ENCODE data around the gene KCNAB3. TPM values are rescaled to one million over a fixed set of nuclear protein-coding genes. Genes with fewer than 3 reads are reported as not detected.

KCNAB3 gene
- total and polyA plus RNA-seq, 9 of the 15 experiments (the other 6 are each of a cell fraction or from before 2014, with no cell fraction given): 0.03 to 2.5 (median 1.1) TPM

DNA sequence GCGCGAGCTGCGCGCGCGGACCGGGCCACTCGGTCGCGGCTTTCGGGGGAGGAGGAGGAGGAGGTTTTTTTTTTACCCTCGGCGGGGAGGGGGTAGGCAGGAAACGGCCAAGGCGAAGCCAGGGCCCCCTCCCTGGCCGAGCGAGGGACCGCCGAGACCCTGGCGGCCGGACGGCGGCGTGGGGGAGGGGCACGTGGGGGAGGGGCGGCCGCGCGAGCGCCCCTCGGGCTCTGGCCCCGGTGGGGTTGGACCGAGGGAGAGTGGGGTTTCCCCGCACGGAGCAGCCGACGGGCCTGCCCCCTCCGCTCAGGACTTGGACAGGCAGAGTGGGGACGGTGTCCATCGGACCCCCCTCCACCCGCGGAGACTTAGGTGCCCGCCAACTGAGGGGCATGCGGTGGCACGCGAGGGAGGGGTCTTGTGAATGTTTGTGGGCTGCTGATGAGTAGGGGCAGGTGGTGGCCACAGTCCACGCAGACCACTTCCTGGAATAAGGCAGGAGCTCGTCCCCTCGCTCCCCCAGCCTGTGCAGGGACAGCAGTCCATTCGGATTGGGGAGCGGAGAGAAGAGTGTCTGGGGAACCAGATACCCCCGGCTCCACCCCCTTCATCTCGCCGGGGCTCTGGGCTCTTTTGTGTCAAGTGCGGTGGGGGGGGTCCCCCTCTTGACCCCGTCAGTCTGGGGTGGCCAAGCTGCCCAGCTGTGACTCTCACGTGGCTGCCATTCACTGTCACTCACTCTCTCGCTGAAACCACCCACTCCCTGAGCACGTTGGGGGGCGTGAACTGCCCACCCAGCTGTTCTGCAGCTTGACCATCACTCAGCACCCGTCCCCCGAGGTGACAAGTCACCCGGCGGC lies 44.1 kb downstream of the KCNAB3 start (continued):
- no peak for TF ChIP-seq WHSC1 (IDR thresholded peaks at IDR 0.05; ENCODE audit: low read length)
- no peak for TF ChIP-seq CREBBP (IDR thresholded peaks at IDR 0.05; ENCODE audit: low read depth, low read length)
- TF ChIP-seq, protein P1, sequence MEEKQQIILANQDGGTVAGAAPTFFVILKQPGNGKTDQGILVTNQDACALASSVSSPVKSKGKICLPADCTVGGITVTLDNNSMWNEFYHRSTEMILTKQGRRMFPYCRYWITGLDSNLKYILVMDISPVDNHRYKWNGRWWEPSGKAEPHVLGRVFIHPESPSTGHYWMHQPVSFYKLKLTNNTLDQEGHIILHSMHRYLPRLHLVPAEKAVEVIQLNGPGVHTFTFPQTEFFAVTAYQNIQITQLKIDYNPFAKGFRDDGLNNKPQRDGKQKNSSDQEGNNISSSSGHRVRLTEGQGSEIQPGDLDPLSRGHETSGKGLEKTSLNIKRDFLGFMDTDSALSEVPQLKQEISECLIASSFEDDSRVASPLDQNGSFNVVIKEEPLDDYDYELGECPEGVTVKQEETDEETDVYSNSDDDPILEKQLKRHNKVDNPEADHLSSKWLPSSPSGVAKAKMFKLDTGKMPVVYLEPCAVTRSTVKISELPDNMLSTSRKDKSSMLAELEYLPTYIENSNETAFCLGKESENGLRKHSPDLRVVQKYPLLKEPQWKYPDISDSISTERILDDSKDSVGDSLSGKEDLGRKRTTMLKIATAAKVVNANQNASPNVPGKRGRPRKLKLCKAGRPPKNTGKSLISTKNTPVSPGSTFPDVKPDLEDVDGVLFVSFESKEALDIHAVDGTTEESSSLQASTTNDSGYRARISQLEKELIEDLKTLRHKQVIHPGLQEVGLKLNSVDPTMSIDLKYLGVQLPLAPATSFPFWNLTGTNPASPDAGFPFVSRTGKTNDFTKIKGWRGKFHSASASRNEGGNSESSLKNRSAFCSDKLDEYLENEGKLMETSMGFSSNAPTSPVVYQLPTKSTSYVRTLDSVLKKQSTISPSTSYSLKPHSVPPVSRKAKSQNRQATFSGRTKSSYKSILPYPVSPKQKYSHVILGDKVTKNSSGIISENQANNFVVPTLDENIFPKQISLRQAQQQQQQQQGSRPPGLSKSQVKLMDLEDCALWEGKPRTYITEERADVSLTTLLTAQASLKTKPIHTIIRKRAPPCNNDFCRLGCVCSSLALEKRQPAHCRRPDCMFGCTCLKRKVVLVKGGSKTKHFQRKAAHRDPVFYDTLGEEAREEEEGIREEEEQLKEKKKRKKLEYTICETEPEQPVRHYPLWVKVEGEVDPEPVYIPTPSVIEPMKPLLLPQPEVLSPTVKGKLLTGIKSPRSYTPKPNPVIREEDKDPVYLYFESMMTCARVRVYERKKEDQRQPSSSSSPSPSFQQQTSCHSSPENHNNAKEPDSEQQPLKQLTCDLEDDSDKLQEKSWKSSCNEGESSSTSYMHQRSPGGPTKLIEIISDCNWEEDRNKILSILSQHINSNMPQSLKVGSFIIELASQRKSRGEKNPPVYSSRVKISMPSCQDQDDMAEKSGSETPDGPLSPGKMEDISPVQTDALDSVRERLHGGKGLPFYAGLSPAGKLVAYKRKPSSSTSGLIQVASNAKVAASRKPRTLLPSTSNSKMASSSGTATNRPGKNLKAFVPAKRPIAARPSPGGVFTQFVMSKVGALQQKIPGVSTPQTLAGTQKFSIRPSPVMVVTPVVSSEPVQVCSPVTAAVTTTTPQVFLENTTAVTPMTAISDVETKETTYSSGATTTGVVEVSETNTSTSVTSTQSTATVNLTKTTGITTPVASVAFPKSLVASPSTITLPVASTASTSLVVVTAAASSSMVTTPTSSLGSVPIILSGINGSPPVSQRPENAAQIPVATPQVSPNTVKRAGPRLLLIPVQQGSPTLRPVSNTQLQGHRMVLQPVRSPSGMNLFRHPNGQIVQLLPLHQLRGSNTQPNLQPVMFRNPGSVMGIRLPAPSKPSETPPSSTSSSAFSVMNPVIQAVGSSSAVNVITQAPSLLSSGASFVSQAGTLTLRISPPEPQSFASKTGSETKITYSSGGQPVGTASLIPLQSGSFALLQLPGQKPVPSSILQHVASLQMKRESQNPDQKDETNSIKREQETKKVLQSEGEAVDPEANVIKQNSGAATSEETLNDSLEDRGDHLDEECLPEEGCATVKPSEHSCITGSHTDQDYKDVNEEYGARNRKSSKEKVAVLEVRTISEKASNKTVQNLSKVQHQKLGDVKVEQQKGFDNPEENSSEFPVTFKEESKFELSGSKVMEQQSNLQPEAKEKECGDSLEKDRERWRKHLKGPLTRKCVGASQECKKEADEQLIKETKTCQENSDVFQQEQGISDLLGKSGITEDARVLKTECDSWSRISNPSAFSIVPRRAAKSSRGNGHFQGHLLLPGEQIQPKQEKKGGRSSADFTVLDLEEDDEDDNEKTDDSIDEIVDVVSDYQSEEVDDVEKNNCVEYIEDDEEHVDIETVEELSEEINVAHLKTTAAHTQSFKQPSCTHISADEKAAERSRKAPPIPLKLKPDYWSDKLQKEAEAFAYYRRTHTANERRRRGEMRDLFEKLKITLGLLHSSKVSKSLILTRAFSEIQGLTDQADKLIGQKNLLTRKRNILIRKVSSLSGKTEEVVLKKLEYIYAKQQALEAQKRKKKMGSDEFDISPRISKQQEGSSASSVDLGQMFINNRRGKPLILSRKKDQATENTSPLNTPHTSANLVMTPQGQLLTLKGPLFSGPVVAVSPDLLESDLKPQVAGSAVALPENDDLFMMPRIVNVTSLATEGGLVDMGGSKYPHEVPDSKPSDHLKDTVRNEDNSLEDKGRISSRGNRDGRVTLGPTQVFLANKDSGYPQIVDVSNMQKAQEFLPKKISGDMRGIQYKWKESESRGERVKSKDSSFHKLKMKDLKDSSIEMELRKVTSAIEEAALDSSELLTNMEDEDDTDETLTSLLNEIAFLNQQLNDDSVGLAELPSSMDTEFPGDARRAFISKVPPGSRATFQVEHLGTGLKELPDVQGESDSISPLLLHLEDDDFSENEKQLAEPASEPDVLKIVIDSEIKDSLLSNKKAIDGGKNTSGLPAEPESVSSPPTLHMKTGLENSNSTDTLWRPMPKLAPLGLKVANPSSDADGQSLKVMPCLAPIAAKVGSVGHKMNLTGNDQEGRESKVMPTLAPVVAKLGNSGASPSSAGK (IDR thresholded peaks at IDR 0.05): no peak
- TF ChIP-seq, protein P2, sequence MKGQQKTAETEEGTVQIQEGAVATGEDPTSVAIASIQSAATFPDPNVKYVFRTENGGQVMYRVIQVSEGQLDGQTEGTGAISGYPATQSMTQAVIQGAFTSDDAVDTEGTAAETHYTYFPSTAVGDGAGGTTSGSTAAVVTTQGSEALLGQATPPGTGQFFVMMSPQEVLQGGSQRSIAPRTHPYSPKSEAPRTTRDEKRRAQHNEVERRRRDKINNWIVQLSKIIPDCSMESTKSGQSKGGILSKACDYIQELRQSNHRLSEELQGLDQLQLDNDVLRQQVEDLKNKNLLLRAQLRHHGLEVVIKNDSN (CRISPR knock-in tag; IDR thresholded peaks at IDR 0.05): 0 out of 2 replicates have a peak, but pooled peaks have one; percentile 12
- TF ChIP-seq, protein P3, sequence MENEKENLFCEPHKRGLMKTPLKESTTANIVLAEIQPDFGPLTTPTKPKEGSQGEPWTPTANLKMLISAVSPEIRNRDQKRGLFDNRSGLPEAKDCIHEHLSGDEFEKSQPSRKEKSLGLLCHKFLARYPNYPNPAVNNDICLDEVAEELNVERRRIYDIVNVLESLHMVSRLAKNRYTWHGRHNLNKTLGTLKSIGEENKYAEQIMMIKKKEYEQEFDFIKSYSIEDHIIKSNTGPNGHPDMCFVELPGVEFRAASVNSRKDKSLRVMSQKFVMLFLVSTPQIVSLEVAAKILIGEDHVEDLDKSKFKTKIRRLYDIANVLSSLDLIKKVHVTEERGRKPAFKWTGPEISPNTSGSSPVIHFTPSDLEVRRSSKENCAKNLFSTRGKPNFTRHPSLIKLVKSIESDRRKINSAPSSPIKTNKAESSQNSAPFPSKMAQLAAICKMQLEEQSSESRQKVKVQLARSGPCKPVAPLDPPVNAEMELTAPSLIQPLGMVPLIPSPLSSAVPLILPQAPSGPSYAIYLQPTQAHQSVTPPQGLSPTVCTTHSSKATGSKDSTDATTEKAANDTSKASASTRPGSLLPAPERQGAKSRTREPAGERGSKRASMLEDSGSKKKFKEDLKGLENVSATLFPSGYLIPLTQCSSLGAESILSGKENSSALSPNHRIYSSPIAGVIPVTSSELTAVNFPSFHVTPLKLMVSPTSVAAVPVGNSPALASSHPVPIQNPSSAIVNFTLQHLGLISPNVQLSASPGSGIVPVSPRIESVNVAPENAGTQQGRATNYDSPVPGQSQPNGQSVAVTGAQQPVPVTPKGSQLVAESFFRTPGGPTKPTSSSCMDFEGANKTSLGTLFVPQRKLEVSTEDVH (IDR thresholded peaks at IDR 0.05; ENCODE audit: low read depth, partially characterized antibody): no peak
- TF ChIP-seq MCM3 (IDR thresholded peaks at IDR 0.05): no peak
- TF ChIP-seq KDM5B (IDR thresholded peaks at IDR 0.05; ENCODE audit: insufficient replicate concordance, low read depth, low read length): no peak
- no peak for TF ChIP-seq POLR3G (IDR thresholded peaks at IDR 0.05; ENCODE audit: extremely low read depth, insufficient read length, insufficient replicate concordance)
- TF ChIP-seq CBFB (CRISPR knock-in tag; IDR thresholded peaks at IDR 0.05): no peak
- TF ChIP-seq ZBTB1 (CRISPR knock-in tag; IDR thresholded peaks at IDR 0.05; ENCODE audit: borderline replicate concordance, low read depth): no peak
- TF ChIP-seq ZNF143 (CRISPR knock-in tag; IDR thresholded peaks at IDR 0.05): no peak
- TF ChIP-seq SPI1 (IDR thresholded peaks at IDR 0.05; ENCODE audit: borderline replicate concordance, low read depth, low read length): no peak

Measured in K562 (cell line).